ENCODE data around the gene SPRED2.
"Not testable (repeated sequence)": the region's sequence is repeated elsewhere in the genome, so short reads cannot be mapped to it uniquely, and the experiment has no call there.

The SPRED2 gene

DNA sequence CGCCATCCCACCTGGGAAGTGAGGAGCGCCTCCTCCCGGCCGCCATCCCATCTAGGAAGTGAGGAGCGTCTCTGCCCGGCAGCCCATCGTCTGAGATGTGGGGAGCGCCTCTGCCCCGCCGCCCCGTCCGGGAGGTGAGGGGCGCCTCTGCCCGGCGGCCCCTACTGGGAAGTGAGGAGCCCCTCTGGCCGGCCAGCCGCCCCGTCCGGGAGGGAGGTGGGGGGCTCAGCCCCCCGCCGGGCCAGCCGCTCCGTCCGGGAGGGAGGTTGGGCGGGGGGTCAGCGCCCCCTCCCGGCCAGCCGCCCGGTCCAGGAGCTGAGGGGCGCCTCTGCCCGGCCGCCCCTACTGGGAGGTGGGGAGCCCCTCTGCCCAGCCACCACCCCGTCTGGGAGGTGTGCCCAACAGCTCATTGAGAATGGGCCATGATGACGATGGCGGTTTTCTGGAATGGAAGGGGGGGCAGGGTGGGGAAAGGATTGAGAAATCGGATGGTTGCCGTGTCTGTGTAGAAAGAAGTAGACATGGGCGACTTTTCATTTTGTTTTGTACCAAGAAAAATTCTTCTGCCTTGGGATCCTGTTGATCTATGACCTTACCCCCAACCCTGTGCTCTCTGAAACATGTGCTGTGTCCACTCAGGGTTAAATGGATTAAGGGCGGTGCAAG is 93.4 kb downstream of the SPRED2 start:
- not testable (repeated sequence) for DNase-seq

- not testable (repeated sequence) for DNase-seq
These were observed 94.5 kb downstream of the SPRED2 start for GRCh38 chr2:65337915-65338314.

- no peak for DNase-seq
These were observed 97.7 kb downstream of the SPRED2 start for GRCh38 chr2:65334714-65335113.

GRCh38 chr2:65331336-65332025 is 100.9 kb downstream of the SPRED2 start:
- no peak for DNase-seq

- DNase-seq: no peak
These were observed 102.9 kb downstream of the SPRED2 start for GRCh38 chr2:65329525-65329924.

DNA sequence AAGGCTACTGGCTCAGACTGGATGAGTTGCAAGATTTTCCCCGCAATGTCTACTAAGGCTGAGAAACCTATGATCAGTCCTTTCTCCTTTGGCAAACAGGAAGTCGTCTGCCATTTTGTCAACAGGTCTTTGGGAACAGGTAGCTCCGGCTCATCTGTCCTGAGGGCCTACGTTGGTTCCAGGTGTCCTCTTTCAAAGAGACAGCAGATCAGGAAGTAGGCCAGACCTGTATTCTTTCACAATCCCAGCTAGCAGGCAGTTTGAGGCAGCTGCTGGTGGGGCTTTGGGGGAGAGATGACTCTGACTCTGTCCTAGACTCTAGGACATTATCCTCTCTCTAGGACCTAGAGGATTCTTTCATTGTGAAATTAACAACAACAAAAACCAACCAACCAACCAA is 106.1 kb downstream of the SPRED2 start:
- no peak for DNase-seq

- no peak for DNase-seq
These were observed 107.3 kb downstream of the SPRED2 start for GRCh38 chr2:65325066-65325465.

- no peak for DNase-seq
These were observed 111.5 kb downstream of the SPRED2 start for GRCh38 chr2:65320946-65321345.

DNA sequence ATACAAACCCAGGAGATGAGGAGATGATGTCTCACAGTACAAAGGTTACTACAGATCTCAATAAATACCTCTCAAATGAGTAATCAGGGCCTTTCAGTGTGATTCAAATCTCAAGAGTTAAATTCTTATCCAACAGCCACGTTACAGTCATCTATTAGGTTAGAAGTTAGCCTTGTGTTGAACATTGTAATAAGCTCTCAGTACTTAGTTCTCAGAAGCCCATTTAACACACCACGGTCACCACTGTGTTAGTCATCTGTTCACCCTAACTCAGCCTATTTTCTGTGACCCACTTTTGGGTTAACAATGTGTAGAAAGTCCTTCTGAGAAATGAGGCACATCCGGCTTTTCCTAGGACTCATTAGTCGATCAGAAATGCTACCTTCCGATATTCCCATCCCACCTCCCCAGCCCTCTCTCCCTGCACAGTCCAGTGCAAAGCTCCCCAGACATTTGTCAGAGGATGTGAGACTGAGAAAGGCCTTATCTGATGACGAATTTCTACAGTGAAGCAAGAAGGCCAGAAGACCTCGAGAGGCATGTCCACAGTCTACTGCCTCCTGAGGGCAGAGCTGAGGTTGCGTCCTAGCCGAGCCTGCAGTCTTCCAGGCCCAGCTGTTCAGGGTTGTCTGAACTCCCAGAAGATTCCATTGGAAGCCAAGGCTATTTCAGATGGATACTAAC is 112.2 kb downstream of the SPRED2 start:
- DNase-seq: peak; percentile 30

DNA sequence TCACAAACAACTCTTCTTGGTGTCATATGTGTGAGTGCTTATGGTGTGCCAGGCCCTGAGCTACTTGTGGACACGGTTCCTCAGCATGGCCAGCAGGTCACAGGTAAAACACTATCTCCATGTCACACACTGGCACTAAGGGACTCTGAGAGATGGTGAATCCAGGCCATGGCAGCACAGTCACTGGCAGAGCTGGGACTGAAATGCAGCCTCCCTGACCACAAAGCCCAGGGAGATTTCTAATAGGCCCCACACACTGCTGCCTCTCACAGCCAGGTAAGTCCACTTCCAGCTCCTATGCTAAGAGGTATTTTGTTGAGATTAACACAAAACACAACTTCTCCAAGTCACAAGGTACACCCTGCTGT is 112.7 kb downstream of the SPRED2 start:
- DNase-seq: no peak

GRCh38 chr2:65319072-65319673 is 113.2 kb downstream of the SPRED2 start:
- DNase-seq: no peak

DNA sequence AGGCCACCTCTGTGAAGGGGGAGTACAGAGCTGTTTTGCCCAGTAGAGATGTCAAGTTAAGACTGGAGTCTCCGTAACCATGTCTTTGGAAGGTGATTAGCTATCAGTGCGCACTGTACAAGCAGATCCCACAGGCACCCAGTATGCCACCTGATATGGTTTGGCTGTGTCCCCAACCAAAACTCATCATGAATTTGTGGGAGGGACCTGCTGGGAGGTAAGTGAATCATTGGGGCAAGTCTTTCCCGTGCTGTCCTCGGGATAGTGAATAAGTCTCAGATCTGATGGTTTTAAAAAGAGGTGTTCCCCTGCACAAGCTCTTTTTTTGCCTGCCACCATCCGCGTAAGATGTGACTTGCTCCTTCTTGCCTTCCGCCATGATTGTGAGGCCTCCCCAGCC is 114.6 kb downstream of the SPRED2 start:
- DNase-seq: no peak

- not testable (repeated sequence) for DNase-seq
These were observed 115.0 kb downstream of the SPRED2 start for GRCh38 chr2:65317351-65317750.

GRCh38 chr2:65316072-65316471 is 116.3 kb downstream of the SPRED2 start:
- DNase-seq: no peak

GRCh38 chr2:65314801-65315441 is 117.5 kb downstream of the SPRED2 start:
- no peak for DNase-seq

- DNase-seq: no peak
These were observed 118.5 kb downstream of the SPRED2 start for GRCh38 chr2:65313954-65314256.

- no peak for DNase-seq
These were observed 119.1 kb downstream of the SPRED2 start for GRCh38 chr2:65313126-65313953.

DNA sequence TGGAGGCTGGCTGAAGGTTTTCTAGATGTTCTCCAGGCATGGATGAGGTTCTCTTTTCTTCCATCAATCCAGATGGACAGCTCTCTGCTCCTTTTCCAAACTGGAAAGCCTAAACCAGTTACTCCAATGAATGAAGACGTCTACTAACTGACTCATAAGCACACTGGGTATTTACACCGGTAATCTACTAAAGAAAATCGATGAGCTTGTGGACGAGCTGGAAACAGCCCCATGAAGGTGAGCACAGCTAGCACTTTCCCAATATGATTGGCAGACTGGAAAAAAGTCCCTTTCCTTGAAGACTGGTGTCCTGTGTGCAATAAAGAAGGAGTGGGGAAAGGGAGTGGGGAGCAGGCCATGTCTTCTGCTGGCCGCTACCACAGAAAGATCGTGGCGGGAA is 120.8 kb downstream of the SPRED2 start:
- no peak for DNase-seq

GRCh38 chr2:65311049-65311448 is 121.3 kb downstream of the SPRED2 start:
- no peak for DNase-seq

- DNase-seq: no peak
These were observed 122.7 kb downstream of the SPRED2 start for GRCh38 chr2:65309699-65310098.

GRCh38 chr2:65305934-65306333 is 126.5 kb downstream of the SPRED2 start:
- no peak for DNase-seq

All from GOT3 (cell line).